T-helper 2 cell treated with Interferon-gamma antibody and Interleukin-4, amounts not matched to agents 5 μg/mL and 100 μg/mL, for 36 hours (primary cell): ENCODE results near the gene CLEC14A.

ENCODE experiments used
- DNase-seq: peaks from one replicate; pipeline ENCODE4 v3.0.0; 2021; ENCODE audit warnings: low spot score
- H3K27ac Mint-ChIP-seq: one replicate; pipeline ENCODE4 v1.8.0; 2021; ENCODE audit warnings: mild to moderate bottlenecking, mixed read lengths
- H3K27me3 Mint-ChIP-seq: one replicate; pipeline ENCODE4 v1.8.0; 2021; ENCODE audit warnings: low read depth, mixed read lengths
- H3K36me3 Mint-ChIP-seq: one replicate; pipeline ENCODE4 v1.8.0; 2021; ENCODE audit warnings: low read depth, mixed read lengths
- H3K4me1 Mint-ChIP-seq: one replicate; pipeline ENCODE4 v1.8.0; 2021; ENCODE audit warnings: low read depth, mixed read lengths
- H3K4me3 Mint-ChIP-seq: one replicate; pipeline ENCODE4 v1.8.0; 2022; ENCODE audit warnings: mild to moderate bottlenecking, moderate library complexity, mixed read lengths
- H3K9me3 Mint-ChIP-seq: one replicate; pipeline ENCODE4 v1.8.0; 2021; ENCODE audit warnings: mixed read lengths

CLEC14A gene

GRCh38 chr14:38205949-38206665 is 49.8 kb downstream of the CLEC14A start:
- Mint-ChIP-seq H3K27me3 (peaks cover 45% of the 10 kb centered on the region), H3K36me3 (no peaks in the 10 kb centered on the region), H3K9me3 (no peaks in the 10 kb centered on the region), H3K27ac (no peak overlapping the region), H3K4me1 (peaks cover 2% of the 10 kb centered on the region), H3K4me3 (no peak overlapping the region)
- DNase-seq = no peak

- Mint-ChIP-seq H3K36me3 (no peaks in the 10 kb centered on the region), H3K4me1 (peaks cover 2% of the 10 kb centered on the region), H3K9me3 (no peaks in the 10 kb centered on the region), H3K27ac (no peak overlapping the region), H3K27me3 (peaks cover 36% of the 10 kb centered on the region), H3K4me3 (no peak overlapping the region)
- DNase-seq = no peak
These were observed 50.6 kb downstream of the CLEC14A start for GRCh38 chr14:38205119-38205813.

GRCh38 chr14:38204719-38205115 is 51.2 kb downstream of the CLEC14A start:
- Mint-ChIP-seq H3K27me3 (peaks cover 31% of the 10 kb centered on the region), H3K4me3 (no peak overlapping the region), H3K27ac (no peak overlapping the region), H3K4me1 (peaks cover 2% of the 10 kb centered on the region), H3K9me3 (no peaks in the 10 kb centered on the region), H3K36me3 (no peaks in the 10 kb centered on the region)
- no peak for DNase-seq
